HepG2 (cell line): ENCODE measurements around the gene TBC1D10B. TPM values are rescaled to one million over a fixed set of nuclear protein-coding genes. Genes with fewer than 3 reads are reported as not detected.
A peak's percentile ranks its signal among the peaks of the same experiment; 100 is the strongest.

Experiments
- ARNTL ChIP-seq: sonication (generic); formaldehyde crosslinking; IDR thresholded peaks from 2 replicates; pipeline ENCODE4 v1.4.0; 2020; ENCODE audit warnings: mild to moderate bottlenecking, missing genetic modification reagents
- E2F5 ChIP-seq: sonication (generic); formaldehyde crosslinking; conservative IDR thresholded peaks from 2 replicates; pipeline ENCODE4 v1.4.0; 2020; ENCODE audit warnings: missing genetic modification reagents
- ELF4 ChIP-seq: sonication (generic); formaldehyde crosslinking; IDR thresholded peaks from 2 replicates; pipeline ENCODE4 v1.5.0; 2020; ENCODE audit warnings: missing genetic modification reagents, mild to moderate bottlenecking, moderate library complexity, borderline replicate concordance
- HDAC6 ChIP-seq: fragments of 200-600 bp; sonication (generic); IDR thresholded peaks from 2 replicates; pipeline ENCODE4 v1.7.0; 2017; ENCODE audit warnings: mild to moderate bottlenecking, antibody characterized with exemption, low read length, low read depth
- HMG20A ChIP-seq: IDR thresholded peaks from 2 replicates; pipeline ENCODE4 v1.6.1; 2016; ENCODE audit warnings: borderline replicate concordance
- IKZF4 ChIP-seq: sonication (generic); formaldehyde crosslinking; IDR thresholded peaks from 2 replicates; pipeline ENCODE4 v1.5.1; 2020; ENCODE audit warnings: borderline replicate concordance, mild to moderate bottlenecking, low read depth, missing genetic modification reagents; ENCODE audit errors: not compliant biosample characterization
- NFIC ChIP-seq: IDR thresholded peaks from 2 replicates; pipeline ENCODE4 v1.6.1; 2012; ENCODE audit warnings: mild to moderate bottlenecking, low read length, inconsistent platforms
- NR3C1 ChIP-seq: sonication (generic); formaldehyde crosslinking; IDR thresholded peaks from 2 replicates; pipeline ENCODE4 v1.4.0; 2020; ENCODE audit warnings: missing genetic modification reagents
- RARG ChIP-seq: sonication (generic); formaldehyde crosslinking; IDR thresholded peaks from 2 replicates; pipeline ENCODE4 v1.4.0; 2020; ENCODE audit warnings: low read depth, mild to moderate bottlenecking, missing genetic modification reagents
- SOX6 ChIP-seq, 2 experiments: fragments of 450-650 bp in 1 of 2; sonication (generic) in 1 of 2; formaldehyde crosslinking in 1 of 2; IDR thresholded peaks; 2 replicates each; pipeline versions ENCODE4 v1.4.0 to v1.6.1; 2017 to 2020; ENCODE audit warnings: antibody characterized with exemption in 1 of 2, mild to moderate bottlenecking in 1 of 2, missing genetic modification reagents in 1 of 2
- SRSF4 ChIP-seq: fragments of 200-400 bp; formaldehyde crosslinking; IDR thresholded peaks from one replicate; pipeline ENCODE4 v1.6.1; 2018; ENCODE audit warnings: mild to moderate bottlenecking, low read depth, low read length, moderate library complexity; ENCODE audit not compliant: poor library complexity, severe bottlenecking
- ZEB1 ChIP-seq: IDR thresholded peaks from 2 replicates; pipeline ENCODE4 v1.6.1; 2012; ENCODE audit warnings: mild to moderate bottlenecking, low read depth, inconsistent platforms; ENCODE audit not compliant: insufficient replicate concordance
- ZFP37 ChIP-seq: sonication (generic); formaldehyde crosslinking; IDR thresholded peaks from 2 replicates; pipeline ENCODE4 v1.4.0; 2020; ENCODE audit warnings: missing genetic modification reagents, borderline replicate concordance
- ZKSCAN8 ChIP-seq: IDR thresholded peaks from 2 replicates; pipeline ENCODE4 v1.6.1; 2016; ENCODE audit warnings: borderline replicate concordance, missing genetic modification reagents, missing compliant biosample characterization
- ZNF264 ChIP-seq: sonication (generic); formaldehyde crosslinking; IDR thresholded peaks from 2 replicates; pipeline ENCODE4 v1.4.0; 2020; ENCODE audit warnings: missing genetic modification reagents
- ZNF318 ChIP-seq: sonication (generic); formaldehyde crosslinking; IDR thresholded peaks from 2 replicates; pipeline ENCODE4 v1.4.0; 2020; ENCODE audit warnings: mild to moderate bottlenecking, missing genetic modification reagents
- ZNF446 ChIP-seq: sonication (generic); formaldehyde crosslinking; IDR thresholded peaks from 2 replicates; pipeline ENCODE4 v1.5.0; 2020; ENCODE audit warnings: mild to moderate bottlenecking, missing genetic modification reagents
- ZNF484 ChIP-seq: sonication (generic); formaldehyde crosslinking; IDR thresholded peaks from 2 replicates; pipeline ENCODE4 v1.5.1; 2020; ENCODE audit warnings: mild to moderate bottlenecking, low read depth, missing genetic modification reagents, borderline replicate concordance
- ZNF747 ChIP-seq: sonication (generic); formaldehyde crosslinking; IDR thresholded peaks from 2 replicates; pipeline ENCODE4 v1.8.1; 2023; ENCODE audit warnings: missing genetic modification reagents, mild to moderate bottlenecking, borderline replicate concordance
- ZNF766 ChIP-seq: sonication (generic); formaldehyde crosslinking; IDR thresholded peaks from 2 replicates; pipeline ENCODE4 v1.5.0; 2020; ENCODE audit warnings: missing genetic modification reagents, borderline replicate concordance
- polyA plus RNA-seq, 8 experiments: library from polyadenylated mRNA; depleted of rRNA in 3 of 8; stranded (reverse) in 7 of 8; unstranded in 1 of 8; fragments of >200 nt; fragmentation: Illumina TruSeq in 4 of 8; extraction: Trizol in 4 of 8; gene quantifications; 2 replicates each; pipeline versions ENCODE4 v1.2.1 to v1.2.3, GENCODE V29; 2011 to 2016; ENCODE audit warnings: low read depth in 4 of 8, missing spikeins in 1 of 8, mixed read lengths in 1 of 8; ENCODE audit not compliant: insufficient read depth in 1 of 8
- total RNA-seq, 5 experiments: library from RNA; depleted of rRNA; stranded (reverse); fragments of >200 nt; fragmentation: Illumina TruSeq; extraction: Trizol; gene quantifications; 2 replicates each; pipeline ENCODE4 v1.2.3, GENCODE V29; 2016; ENCODE audit warnings: low read depth in 1 of 5

Gene TBC1D10B
- total and polyA plus RNA-seq, 2 of the 13 experiments (the other 11 are each of a cell fraction or from before 2014, with no cell fraction given) = 15.7 to 24.8 TPM

GRCh38 chr16:30409125-30410060 lies 39.1 kb upstream of the TBC1D10B start (continued):
- TF ChIP-seq E2F5 (CRISPR knock-in tag) (no peak), IKZF4 (CRISPR knock-in tag) (no peak), HMG20A (CRISPR knock-in tag) (no peak), ZEB1 (peak; percentile 38), SOX6 (IDR thresholded peaks at IDR 0.05) (no peak), SOX6 (CRISPR knock-in tag; IDR thresholded peaks at IDR 0.05) (peak; percentile 67), HDAC6 (no peak), ZNF318 (CRISPR knock-in tag) (no peak), SRSF4 (no peak), NR3C1 (no peak), ZNF446 (CRISPR knock-in tag) (no peak), ZNF484 (CRISPR knock-in tag) (no peak), NFIC (peak; percentile 36; the same call in 1 of the 2 replicates), ZKSCAN8 (peak; percentile 91), ZNF766 (CRISPR knock-in tag) (peak; percentile 53; the same call in 1 of the 2 replicates), ZFP37 (CRISPR knock-in tag) (peak; percentile 33; the same call in 1 of the 2 replicates), ZNF264 (CRISPR knock-in tag) (0 out of 2 replicates have a peak, but pooled peaks have one; percentile 67), ELF4 (CRISPR knock-in tag) (peak; percentile 59; the same call in 1 of the 2 replicates), RARG (CRISPR knock-in tag) (no peak), ZNF747 (CRISPR knock-in tag) (peak; percentile 17; the same call in 1 of the 2 replicates), ARNTL (no peak)
